ENCODE results near the gene SIPA1. TPM values are rescaled to one million over a fixed set of nuclear protein-coding genes. Genes with fewer than 3 reads are reported as not detected.
A peak's percentile ranks its signal among the peaks of the same experiment; 100 is the strongest.

SIPA1 gene
- total and polyA plus RNA-seq, 9 of the 15 experiments (the other 6 are each of a cell fraction or from before 2014, with no cell fraction given) = 0.25 to 85.8 (median 16.8) TPM

DNA sequence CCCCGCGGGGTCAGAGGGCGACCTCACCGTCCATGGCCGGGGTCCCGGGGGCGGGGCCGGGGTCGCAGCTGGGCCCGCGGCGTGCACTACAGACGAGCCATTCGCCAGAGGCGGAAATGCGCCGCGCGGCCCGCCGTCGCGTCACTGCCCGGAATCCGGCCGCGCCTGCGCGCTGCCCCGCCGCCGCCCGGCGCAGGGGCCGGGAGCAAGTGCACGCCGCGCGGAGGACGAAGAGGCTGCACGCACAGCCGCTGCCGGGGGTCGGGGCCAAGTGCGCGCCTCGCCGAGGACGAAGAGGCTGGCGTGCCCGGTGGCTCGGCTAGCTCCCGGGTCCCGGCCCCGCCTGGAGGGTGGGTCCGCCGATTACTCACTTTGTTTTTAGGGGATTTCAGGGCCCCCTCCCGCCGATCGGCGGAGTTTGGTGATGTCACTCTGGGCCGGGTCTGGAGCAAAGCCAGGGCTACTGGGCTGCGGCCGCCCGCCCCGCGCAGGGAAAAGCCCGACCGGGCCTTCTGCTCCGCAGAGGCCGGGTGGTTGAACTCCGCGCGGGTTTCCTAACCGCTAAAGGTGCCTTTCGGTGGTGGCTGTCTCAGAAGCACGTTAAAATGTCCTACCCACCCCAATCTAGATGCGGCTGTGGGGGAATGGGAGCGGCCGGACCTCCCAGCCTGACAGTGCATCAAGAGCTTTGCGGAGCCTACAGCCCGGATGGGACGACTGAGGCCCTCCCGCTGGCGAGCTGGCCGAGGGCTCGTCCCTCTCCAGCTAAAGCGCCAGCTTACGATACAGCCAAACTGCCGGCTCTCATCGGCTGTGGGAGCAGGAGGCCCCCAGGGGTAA, 25.1 kb downstream of the SIPA1 start, which contains the start of gene RELA (continued):
- TF ChIP-seq, protein P1, sequence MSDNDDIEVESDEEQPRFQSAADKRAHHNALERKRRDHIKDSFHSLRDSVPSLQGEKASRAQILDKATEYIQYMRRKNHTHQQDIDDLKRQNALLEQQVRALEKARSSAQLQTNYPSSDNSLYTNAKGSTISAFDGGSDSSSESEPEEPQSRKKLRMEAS (CRISPR knock-in tag; IDR thresholded peaks at IDR 0.05) = peak; percentile 52; the same call in 1 of the 2 replicates
- 0 out of 2 replicates have a peak, but pooled peaks have one; percentile 33 for TF ChIP-seq CAMTA2 (CRISPR knock-in tag; conservative IDR thresholded peaks at IDR 0.05)
- no peak for TF ChIP-seq HEY1 (CRISPR knock-in tag; IDR thresholded peaks at IDR 0.05; ENCODE audit: borderline replicate concordance)
- TF ChIP-seq MYBL2 (IDR thresholded peaks at IDR 0.05; ENCODE audit: low read depth) = no peak
- no peak for TF ChIP-seq MYBL2 (CRISPR knock-in tag; IDR thresholded peaks at IDR 0.05; ENCODE audit: borderline replicate concordance)
- peak; percentile 98 for TF ChIP-seq ATF7 (IDR thresholded peaks at IDR 0.05)
- no peak for TF ChIP-seq NR2F6 (CRISPR knock-in tag; IDR thresholded peaks at IDR 0.05)
- TF ChIP-seq NFATC3 (IDR thresholded peaks at IDR 0.05) = no peak
- TF ChIP-seq SMARCA4 (IDR thresholded peaks at IDR 0.05) = no peak; the same call in 1 of the 2 replicates
- no peak for TF ChIP-seq DNMT1 (IDR thresholded peaks at IDR 0.05)
- TF ChIP-seq, protein P2, sequence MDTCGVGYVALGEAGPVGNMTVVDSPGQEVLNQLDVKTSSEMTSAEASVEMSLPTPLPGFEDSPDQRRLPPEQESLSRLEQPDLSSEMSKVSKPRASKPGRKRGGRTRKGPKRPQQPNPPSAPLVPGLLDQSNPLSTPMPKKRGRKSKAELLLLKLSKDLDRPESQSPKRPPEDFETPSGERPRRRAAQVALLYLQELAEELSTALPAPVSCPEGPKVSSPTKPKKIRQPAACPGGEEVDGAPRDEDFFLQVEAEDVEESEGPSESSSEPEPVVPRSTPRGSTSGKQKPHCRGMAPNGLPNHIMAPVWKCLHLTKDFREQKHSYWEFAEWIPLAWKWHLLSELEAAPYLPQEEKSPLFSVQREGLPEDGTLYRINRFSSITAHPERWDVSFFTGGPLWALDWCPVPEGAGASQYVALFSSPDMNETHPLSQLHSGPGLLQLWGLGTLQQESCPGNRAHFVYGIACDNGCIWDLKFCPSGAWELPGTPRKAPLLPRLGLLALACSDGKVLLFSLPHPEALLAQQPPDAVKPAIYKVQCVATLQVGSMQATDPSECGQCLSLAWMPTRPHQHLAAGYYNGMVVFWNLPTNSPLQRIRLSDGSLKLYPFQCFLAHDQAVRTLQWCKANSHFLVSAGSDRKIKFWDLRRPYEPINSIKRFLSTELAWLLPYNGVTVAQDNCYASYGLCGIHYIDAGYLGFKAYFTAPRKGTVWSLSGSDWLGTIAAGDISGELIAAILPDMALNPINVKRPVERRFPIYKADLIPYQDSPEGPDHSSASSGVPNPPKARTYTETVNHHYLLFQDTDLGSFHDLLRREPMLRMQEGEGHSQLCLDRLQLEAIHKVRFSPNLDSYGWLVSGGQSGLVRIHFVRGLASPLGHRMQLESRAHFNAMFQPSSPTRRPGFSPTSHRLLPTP (IDR thresholded peaks at IDR 0.05; ENCODE audit: borderline replicate concordance, extremely low read depth, insufficient read length) = no peak
- TF ChIP-seq ZNF780A (CRISPR knock-in tag; IDR thresholded peaks at IDR 0.05) = no peak
- TF ChIP-seq FIP1L1 (IDR thresholded peaks at IDR 0.05; ENCODE audit: low read depth, low read length, poor library complexity, severe bottlenecking) = peak; percentile 67
- TF ChIP-seq ZFX (CRISPR knock-in tag; IDR thresholded peaks at IDR 0.05) = peak; percentile 99
- TF ChIP-seq, protein P3, sequence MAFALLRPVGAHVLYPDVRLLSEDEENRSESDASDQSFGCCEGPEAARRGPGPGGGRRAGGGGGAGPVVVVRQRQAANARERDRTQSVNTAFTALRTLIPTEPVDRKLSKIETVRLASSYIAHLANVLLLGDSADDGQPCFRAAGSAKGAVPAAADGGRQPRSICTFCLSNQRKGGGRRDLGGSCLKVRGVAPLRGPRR (CRISPR knock-in tag; IDR thresholded peaks at IDR 0.05) = no peak
- no peak for TF ChIP-seq RFX7 (CRISPR knock-in tag; IDR thresholded peaks at IDR 0.05)
- TF ChIP-seq, protein P4, sequence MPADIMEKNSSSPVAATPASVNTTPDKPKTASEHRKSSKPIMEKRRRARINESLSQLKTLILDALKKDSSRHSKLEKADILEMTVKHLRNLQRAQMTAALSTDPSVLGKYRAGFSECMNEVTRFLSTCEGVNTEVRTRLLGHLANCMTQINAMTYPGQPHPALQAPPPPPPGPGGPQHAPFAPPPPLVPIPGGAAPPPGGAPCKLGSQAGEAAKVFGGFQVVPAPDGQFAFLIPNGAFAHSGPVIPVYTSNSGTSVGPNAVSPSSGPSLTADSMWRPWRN (IDR thresholded peaks at IDR 0.05; ENCODE audit: low read depth) = no peak
- TF ChIP-seq, protein P5, sequence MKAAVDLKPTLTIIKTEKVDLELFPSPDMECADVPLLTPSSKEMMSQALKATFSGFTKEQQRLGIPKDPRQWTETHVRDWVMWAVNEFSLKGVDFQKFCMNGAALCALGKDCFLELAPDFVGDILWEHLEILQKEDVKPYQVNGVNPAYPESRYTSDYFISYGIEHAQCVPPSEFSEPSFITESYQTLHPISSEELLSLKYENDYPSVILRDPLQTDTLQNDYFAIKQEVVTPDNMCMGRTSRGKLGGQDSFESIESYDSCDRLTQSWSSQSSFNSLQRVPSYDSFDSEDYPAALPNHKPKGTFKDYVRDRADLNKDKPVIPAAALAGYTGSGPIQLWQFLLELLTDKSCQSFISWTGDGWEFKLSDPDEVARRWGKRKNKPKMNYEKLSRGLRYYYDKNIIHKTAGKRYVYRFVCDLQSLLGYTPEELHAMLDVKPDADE (conservative IDR thresholded peaks at IDR 0.05; ENCODE audit: control insufficient read depth, low read depth, low read length) = peak; percentile 72
- TF ChIP-seq POLR2B (IDR thresholded peaks at IDR 0.05; ENCODE audit: low read depth, partially characterized antibody) = peak; percentile 81
- no peak for TF ChIP-seq TCF7 (IDR thresholded peaks at IDR 0.05; ENCODE audit: borderline replicate concordance)
- peak; percentile 51; the same call in 1 of the 2 replicates for TF ChIP-seq SMAD4 (CRISPR knock-in tag; conservative IDR thresholded peaks at IDR 0.05)
